ENCODE measurements around the gene CARMIL1. TPM values are rescaled to one million over a fixed set of nuclear protein-coding genes. Genes with fewer than 3 reads are reported as not detected.

The CARMIL1 gene
- total and polyA plus RNA-seq, 10 of the 15 experiments (the other 5 are each of a cell fraction or from before 2014, with no cell fraction given) = 6.4 to 18.1 (median 10.3) TPM

DNA sequence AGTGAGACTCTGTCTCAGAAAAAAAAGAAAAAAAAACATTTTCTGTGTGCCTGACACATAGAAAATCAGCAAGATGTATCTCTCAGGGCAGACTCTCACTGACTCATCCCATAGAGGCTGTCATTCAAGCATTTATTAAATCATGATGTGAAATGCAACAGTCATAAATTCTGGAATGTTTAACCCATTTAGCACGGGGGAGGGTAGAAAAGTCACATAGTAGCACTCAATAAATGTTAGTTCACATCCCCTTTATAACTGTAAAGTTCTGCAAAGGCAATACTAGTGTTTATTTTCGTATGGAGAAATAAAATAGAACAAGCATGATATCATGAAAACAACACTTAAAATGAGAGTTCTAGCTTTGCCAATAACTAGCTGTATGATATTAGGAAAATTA lies 15.5 kb upstream of the CARMIL1 start:
- Histone ChIP-seq H3K4me2 (ENCODE audit: control insufficient read depth, insufficient read depth) (no peak overlapping the region), H3K9ac (ENCODE audit: control insufficient read depth, insufficient read depth, low read length) (no peak overlapping the region), H3K9me3 (replicated peaks; ENCODE audit: control insufficient read depth, insufficient read depth, low read length) (no peaks in the 10 kb centered on the region), H3K27ac (ENCODE audit: control insufficient read depth, insufficient read depth) (no peak overlapping the region), H3K79me2 (ENCODE audit: control insufficient read depth, insufficient read depth, low read length) (no peaks in the 10 kb centered on the region), H2AFZ (ENCODE audit: control insufficient read depth, low read depth, low read length) (no peak overlapping the region), H3K4me1 (ENCODE audit: control insufficient read depth, insufficient read depth, low read length) (no peaks in the 10 kb centered on the region), H3K36me3 (ENCODE audit: control insufficient read depth in 2 of 2, insufficient read depth in 2 of 2, low read length in 1 of 2) (no peaks in the 10 kb centered on the region), H4K20me1 (ENCODE audit: control insufficient read depth, insufficient read depth) (no peaks in the 10 kb centered on the region), H3K4me3 (no peak overlapping the region), H3K27me3 (replicated peaks in 1 of 2; ENCODE audit: control insufficient read depth in 2 of 2, insufficient read depth in 2 of 2, low read length in 1 of 2) (peaks cover 0 to 3% of the 10 kb centered on the region in 2 experiments; a peak in 1 of 4 replicates)
- ChIA-PET CTCF (interaction anchor here (0.6 to 7.0 kb wide), 9 partner anchors 15 to 455 kb away, joined by 3 to 287 read pairs (median 4); partner anchors contain the start of gene CARMIL1), SMC1A (ENCODE audit: uncharacterized antibody, unreplicated experiment) (interaction anchor here (0.7 to 5.0 kb wide), 8 partner anchors 12 to 292 kb away, joined by 3 to 191 read pairs (median 4); no protein-coding TSS in a partner anchor), RAD21 (ENCODE audit: unreplicated experiment) (interaction anchor here (0.9 to 2.6 kb wide), 3 partner anchors 12 to 227 kb away, joined by 3 to 14 read pairs (median 3); no protein-coding TSS in a partner anchor), POLR2A (no interaction called here)
- ATAC-seq (no peak), FAIRE-seq (no peak), DNase-seq (ENCODE audit: low read depth, low spot score) (no peak)
- in situ Hi-C loops (cut with MboI) (loop anchor here (5.0 to 25.0 kb wide), 2 partner anchors 294 to 674 kb away; partner anchors contain the start of gene SLC17A2), intact Hi-C loops (cut with micrococcal nuclease; ENCODE audit: unreplicated experiment) (no loop called here)
- WGBS (ENCODE audit: insufficient coverage, insufficient replicate concordance, low lambda C conversion rate, missing lambda C conversion rate) = 0% methylated on average over 2 of the region's 2 CpGs
- TF ChIP-seq ESRRA (IDR thresholded peaks at IDR 0.05; ENCODE audit: low read length) (no peak), CBFB (IDR thresholded peaks at IDR 0.05; ENCODE audit: low read depth) (no peak), GABPA (IDR thresholded peaks at IDR 0.05; ENCODE audit: low read depth) (no peak), KLF5 (IDR thresholded peaks at IDR 0.05; ENCODE audit: partially characterized antibody) (no peak), ZNF207 (IDR thresholded peaks at IDR 0.05; ENCODE audit: borderline replicate concordance) (no peak), ETV6 (conservative IDR thresholded peaks at IDR 0.05 in 1 of 2, IDR thresholded peaks at IDR 0.05 in 1 of 2; ENCODE audit: borderline replicate concordance in 1 of 2, low read depth in 1 of 2) (no peak), KAT2A (conservative IDR thresholded peaks at IDR 0.05; ENCODE audit: control insufficient read depth, low read depth, low read length) (no peak), CREB1 (IDR thresholded peaks at IDR 0.05; ENCODE audit: low read depth) (no peak), CHD4 (IDR thresholded peaks at IDR 0.05) (no peak), SUZ12 (IDR thresholded peaks at IDR 0.05; ENCODE audit: unreplicated experiment) (no peak), CREM (IDR thresholded peaks at IDR 0.05; ENCODE audit: low read depth) (no peak)
- TF ChIP-seq, protein P1, sequence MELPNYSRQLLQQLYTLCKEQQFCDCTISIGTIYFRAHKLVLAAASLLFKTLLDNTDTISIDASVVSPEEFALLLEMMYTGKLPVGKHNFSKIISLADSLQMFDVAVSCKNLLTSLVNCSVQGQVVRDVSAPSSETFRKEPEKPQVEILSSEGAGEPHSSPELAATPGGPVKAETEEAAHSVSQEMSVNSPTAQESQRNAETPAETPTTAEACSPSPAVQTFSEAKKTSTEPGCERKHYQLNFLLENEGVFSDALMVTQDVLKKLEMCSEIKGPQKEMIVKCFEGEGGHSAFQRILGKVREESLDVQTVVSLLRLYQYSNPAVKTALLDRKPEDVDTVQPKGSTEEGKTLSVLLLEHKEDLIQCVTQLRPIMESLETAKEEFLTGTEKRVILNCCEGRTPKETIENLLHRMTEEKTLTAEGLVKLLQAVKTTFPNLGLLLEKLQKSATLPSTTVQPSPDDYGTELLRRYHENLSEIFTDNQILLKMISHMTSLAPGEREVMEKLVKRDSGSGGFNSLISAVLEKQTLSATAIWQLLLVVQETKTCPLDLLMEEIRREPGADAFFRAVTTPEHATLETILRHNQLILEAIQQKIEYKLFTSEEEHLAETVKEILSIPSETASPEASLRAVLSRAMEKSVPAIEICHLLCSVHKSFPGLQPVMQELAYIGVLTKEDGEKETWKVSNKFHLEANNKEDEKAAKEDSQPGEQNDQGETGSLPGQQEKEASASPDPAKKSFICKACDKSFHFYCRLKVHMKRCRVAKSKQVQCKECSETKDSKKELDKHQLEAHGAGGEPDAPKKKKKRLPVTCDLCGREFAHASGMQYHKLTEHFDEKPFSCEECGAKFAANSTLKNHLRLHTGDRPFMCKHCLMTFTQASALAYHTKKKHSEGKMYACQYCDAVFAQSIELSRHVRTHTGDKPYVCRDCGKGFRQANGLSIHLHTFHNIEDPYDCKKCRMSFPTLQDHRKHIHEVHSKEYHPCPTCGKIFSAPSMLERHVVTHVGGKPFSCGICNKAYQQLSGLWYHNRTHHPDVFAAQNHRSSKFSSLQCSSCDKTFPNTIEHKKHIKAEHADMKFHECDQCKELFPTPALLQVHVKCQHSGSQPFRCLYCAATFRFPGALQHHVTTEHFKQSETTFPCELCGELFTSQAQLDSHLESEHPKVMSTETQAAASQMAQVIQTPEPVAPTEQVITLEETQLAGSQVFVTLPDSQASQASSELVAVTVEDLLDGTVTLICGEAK (IDR thresholded peaks at IDR 0.05; ENCODE audit: borderline replicate concordance) = no peak
- TF ChIP-seq, protein P2, sequence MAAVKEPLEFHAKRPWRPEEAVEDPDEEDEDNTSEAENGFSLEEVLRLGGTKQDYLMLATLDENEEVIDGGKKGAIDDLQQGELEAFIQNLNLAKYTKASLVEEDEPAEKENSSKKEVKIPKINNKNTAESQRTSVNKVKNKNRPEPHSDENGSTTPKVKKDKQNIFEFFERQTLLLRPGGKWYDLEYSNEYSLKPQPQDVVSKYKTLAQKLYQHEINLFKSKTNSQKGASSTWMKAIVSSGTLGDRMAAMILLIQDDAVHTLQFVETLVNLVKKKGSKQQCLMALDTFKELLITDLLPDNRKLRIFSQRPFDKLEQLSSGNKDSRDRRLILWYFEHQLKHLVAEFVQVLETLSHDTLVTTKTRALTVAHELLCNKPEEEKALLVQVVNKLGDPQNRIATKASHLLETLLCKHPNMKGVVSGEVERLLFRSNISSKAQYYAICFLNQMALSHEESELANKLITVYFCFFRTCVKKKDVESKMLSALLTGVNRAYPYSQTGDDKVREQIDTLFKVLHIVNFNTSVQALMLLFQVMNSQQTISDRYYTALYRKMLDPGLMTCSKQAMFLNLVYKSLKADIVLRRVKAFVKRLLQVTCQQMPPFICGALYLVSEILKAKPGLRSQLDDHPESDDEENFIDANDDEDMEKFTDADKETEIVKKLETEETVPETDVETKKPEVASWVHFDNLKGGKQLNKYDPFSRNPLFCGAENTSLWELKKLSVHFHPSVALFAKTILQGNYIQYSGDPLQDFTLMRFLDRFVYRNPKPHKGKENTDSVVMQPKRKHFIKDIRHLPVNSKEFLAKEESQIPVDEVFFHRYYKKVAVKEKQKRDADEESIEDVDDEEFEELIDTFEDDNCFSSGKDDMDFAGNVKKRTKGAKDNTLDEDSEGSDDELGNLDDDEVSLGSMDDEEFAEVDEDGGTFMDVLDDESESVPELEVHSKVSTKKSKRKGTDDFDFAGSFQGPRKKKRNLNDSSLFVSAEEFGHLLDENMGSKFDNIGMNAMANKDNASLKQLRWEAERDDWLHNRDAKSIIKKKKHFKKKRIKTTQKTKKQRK (IDR thresholded peaks at IDR 0.05; ENCODE audit: low read depth, low read length) = no peak
- TF ChIP-seq, protein P3, sequence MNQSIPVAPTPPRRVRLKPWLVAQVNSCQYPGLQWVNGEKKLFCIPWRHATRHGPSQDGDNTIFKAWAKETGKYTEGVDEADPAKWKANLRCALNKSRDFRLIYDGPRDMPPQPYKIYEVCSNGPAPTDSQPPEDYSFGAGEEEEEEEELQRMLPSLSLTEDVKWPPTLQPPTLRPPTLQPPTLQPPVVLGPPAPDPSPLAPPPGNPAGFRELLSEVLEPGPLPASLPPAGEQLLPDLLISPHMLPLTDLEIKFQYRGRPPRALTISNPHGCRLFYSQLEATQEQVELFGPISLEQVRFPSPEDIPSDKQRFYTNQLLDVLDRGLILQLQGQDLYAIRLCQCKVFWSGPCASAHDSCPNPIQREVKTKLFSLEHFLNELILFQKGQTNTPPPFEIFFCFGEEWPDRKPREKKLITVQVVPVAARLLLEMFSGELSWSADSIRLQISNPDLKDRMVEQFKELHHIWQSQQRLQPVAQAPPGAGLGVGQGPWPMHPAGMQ (IDR thresholded peaks at IDR 0.05; ENCODE audit: borderline replicate concordance) = no peak
- BruUV-seq (replicated peaks) = no TSS peak
